Osteoblast (primary cell): Measurements from ENCODE around the gene ADARB1. TPM values are rescaled to one million over a fixed set of nuclear protein-coding genes. Genes with fewer than 3 reads are reported as not detected.

Experiments
- DNase-seq: peaks from one replicate; pipeline ENCODE4 v3.0.0; 2011; ENCODE audit warnings: low spot score, mixed read lengths; ENCODE audit not compliant: insufficient read length; ENCODE audit errors: missing footprints
- H2AFZ ChIP-seq: 2 replicates; pipeline ENCODE4 v1.6.0; 2011; ENCODE audit warnings: mild to moderate bottlenecking, low read length
- H3K27ac ChIP-seq: 2 replicates; pipeline ENCODE4 v1.5.1; 2011; ENCODE audit warnings: mild to moderate bottlenecking, low read depth, low read length, moderate library complexity
- H3K27me3 ChIP-seq: 2 replicates; pipeline ENCODE4 v1.6.0; 2012; ENCODE audit warnings: mild to moderate bottlenecking, control low read depth, inconsistent platforms, low read length, moderate library complexity; ENCODE audit not compliant: insufficient read depth
- H3K36me3 ChIP-seq: 2 replicates; pipeline ENCODE4 v1.5.1; 2011; ENCODE audit warnings: mild to moderate bottlenecking, low read length, control low read depth, moderate library complexity; ENCODE audit not compliant: insufficient read depth
- H3K4me1 ChIP-seq: 2 replicates; pipeline ENCODE4 v1.5.1; 2011; ENCODE audit warnings: mild to moderate bottlenecking, low read length, control low read depth, moderate library complexity; ENCODE audit not compliant: insufficient read depth
- H3K4me2 ChIP-seq: 2 replicates; pipeline ENCODE4 v1.6.0; 2011; ENCODE audit warnings: mild to moderate bottlenecking, low read length; ENCODE audit not compliant: insufficient read depth
- H3K4me3 ChIP-seq: fragments of 200-600 bp; sonication (generic); 3 replicates; pipeline ENCODE4 v1.5.1; 2012; ENCODE audit warnings: mild to moderate bottlenecking, low read length, inconsistent platforms; ENCODE audit not compliant: insufficient read depth
- H3K79me2 ChIP-seq: 2 replicates; pipeline ENCODE4 v1.6.0; 2012; ENCODE audit warnings: mild to moderate bottlenecking, low read length, control low read depth, inconsistent platforms; ENCODE audit not compliant: insufficient read depth
- H3K9me3 ChIP-seq: 2 replicates; pipeline ENCODE4 v1.5.1; 2011; ENCODE audit warnings: low read depth, low read length, control low read depth
- H4K20me1 ChIP-seq: 2 replicates; pipeline ENCODE4 v1.6.0; 2012; ENCODE audit warnings: mild to moderate bottlenecking, low read length, control low read depth; ENCODE audit not compliant: insufficient read depth
- CTCF ChIP-seq: IDR thresholded peaks from 2 replicates; pipeline ENCODE4 v1.5.1; 2011; ENCODE audit warnings: mild to moderate bottlenecking, low read depth, low read length, moderate library complexity; ENCODE audit errors: extremely low read depth
- total RNA-seq: library from RNA; depleted of rRNA; stranded (reverse); fragments of >200 nt; gene quantifications from 2 replicates; pipeline ENCODE4 v1.2.3, GENCODE V29; 2012

Gene ADARB1
- total RNA-seq, 1 donor, result 19.5 TPM

GRCh38 chr21:45071874-45072737 is 2.3 kb upstream of the ADARB1 start:
- Histone ChIP-seq H3K27me3 (no peaks in the 10 kb centered on the region), H3K27ac (no peak overlapping the region), H3K9me3 (no peaks in the 10 kb centered on the region), H3K4me2 (no peak overlapping the region), H4K20me1 (no peaks in the 10 kb centered on the region), H3K79me2 (peaks cover 15% of the 10 kb centered on the region), H2AFZ (no peak overlapping the region), H3K4me1 (peaks cover 18% of the 10 kb centered on the region), H3K36me3 (no peaks in the 10 kb centered on the region), H3K4me3 (no peak overlapping the region)
- DNase-seq, result no peak
- TF ChIP-seq CTCF, result no peak

GRCh38 chr21:45072738-45073300 is 1.6 kb upstream of the ADARB1 start:
- no peaks in the 10 kb centered on the region for H4K20me1 ChIP-seq
- H3K79me2 ChIP-seq, result peaks cover 21% of the 10 kb centered on the region
- peaks cover 18% of the 10 kb centered on the region for H3K4me1 ChIP-seq
- peak overlapping the region; percentile 85 for H3K4me2 ChIP-seq
- H3K4me3 ChIP-seq, result peak overlapping the region; percentile 82
- H3K36me3 ChIP-seq, result no peaks in the 10 kb centered on the region
- no peak for TF ChIP-seq CTCF
- H3K9me3 ChIP-seq, result no peaks in the 10 kb centered on the region
- no peak overlapping the region for H3K27ac ChIP-seq
- no peak for DNase-seq
- H3K27me3 ChIP-seq, result no peaks in the 10 kb centered on the region
- H2AFZ ChIP-seq, result no peak overlapping the region

GRCh38 chr21:45073301-45074047 is 906 bp upstream of the ADARB1 start:
- H3K4me2 ChIP-seq, result peak overlapping the region; percentile 85
- peaks cover 5% of the 10 kb centered on the region for H4K20me1 ChIP-seq
- peaks cover 28% of the 10 kb centered on the region for H3K79me2 ChIP-seq
- no peaks in the 10 kb centered on the region for H3K9me3 ChIP-seq
- peak; percentile 88 for DNase-seq
- peak overlapping the region; percentile 82 for H3K4me3 ChIP-seq
- H3K27ac ChIP-seq, result peak overlapping the region; percentile 17
- peak overlapping the region; percentile 51 for H2AFZ ChIP-seq
- TF ChIP-seq CTCF, result no peak
- H3K27me3 ChIP-seq, result no peaks in the 10 kb centered on the region
- H3K36me3 ChIP-seq, result no peaks in the 10 kb centered on the region
- peaks cover 19% of the 10 kb centered on the region for H3K4me1 ChIP-seq
